SK-N-MC (cell line): ENCODE results near the gene USP49.

Source experiments
- EZH2 ChIP-seq: fragments of 200-600 bp; sonication (generic); IDR thresholded peaks from one replicate; pipeline ENCODE4 v1.6.1; 2017; ENCODE audit warnings: antibody characterized with exemption
- FOXP2 ChIP-seq: optimal IDR thresholded peaks from 2 replicates; pipeline ENCODE3; 2011; ENCODE audit warnings: mild to moderate bottlenecking, moderate library complexity; ENCODE audit not compliant: insufficient read depth; ENCODE audit errors: extremely low read length, control extremely low read depth
- POLR2AphosphoS5 ChIP-seq: IDR thresholded peaks from 2 replicates; pipeline ENCODE4 v1.6.1; 2012; ENCODE audit warnings: mild to moderate bottlenecking, low read depth, low read length, borderline replicate concordance

DNA sequence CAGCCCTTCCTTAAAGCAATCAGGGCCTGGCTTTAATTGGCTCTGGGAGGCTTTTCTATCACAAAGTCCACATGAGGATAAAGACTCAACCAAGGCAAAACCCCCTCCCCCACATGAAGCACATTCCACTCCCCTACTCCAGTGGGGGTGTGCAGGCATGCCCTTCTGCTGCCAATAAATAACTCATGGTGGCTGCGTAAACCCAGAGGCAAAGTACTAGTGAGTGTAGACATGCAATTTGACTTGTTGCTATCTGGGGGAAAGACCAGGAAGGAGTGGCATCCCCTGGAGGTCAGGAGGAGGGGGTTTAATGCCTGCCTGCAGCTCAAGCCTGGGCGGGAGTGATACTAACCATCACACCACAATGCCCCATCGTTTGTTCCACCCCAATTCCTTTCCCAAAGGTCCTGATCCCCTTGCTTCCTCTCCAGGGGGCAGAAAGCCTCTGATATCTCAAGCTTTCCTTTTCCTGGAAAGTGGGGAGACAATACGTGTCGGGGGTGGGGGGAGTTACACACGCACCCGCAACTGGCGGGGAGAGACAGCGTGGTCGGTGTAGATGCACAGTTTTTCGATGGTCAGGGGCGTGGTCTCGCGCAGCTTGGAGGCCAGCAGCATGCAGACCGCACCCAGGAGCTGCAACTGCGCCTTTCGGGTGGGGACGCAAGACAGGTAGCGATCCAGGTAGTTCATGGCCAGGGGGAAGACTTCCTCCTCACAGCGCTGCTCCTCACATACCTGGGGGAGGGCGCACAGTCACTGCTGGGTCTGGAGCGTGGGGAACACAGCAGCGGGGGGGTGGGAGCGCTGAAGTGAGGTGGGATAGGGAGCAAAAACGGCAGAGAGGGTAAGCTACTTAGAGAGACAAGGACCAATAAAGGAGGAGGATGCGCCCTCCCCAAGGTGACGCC, 44.9 kb upstream of the USP49 start:
- TF ChIP-seq EZH2 (no peak), POLR2AphosphoS5 (no peak), FOXP2 (no peak)
